HG02870 (cell line): Measurements from ENCODE around the gene GJB4.

Source experiments
- ATAC-seq: cut with Tn5 transposase; IDR thresholded peaks from one replicate; pipeline ENCODE4 v1.9.1; 2021; ENCODE audit warnings: mild to moderate bottlenecking, moderate library complexity; ENCODE audit not compliant: unreplicated experiment

GJB4 gene

DNA sequence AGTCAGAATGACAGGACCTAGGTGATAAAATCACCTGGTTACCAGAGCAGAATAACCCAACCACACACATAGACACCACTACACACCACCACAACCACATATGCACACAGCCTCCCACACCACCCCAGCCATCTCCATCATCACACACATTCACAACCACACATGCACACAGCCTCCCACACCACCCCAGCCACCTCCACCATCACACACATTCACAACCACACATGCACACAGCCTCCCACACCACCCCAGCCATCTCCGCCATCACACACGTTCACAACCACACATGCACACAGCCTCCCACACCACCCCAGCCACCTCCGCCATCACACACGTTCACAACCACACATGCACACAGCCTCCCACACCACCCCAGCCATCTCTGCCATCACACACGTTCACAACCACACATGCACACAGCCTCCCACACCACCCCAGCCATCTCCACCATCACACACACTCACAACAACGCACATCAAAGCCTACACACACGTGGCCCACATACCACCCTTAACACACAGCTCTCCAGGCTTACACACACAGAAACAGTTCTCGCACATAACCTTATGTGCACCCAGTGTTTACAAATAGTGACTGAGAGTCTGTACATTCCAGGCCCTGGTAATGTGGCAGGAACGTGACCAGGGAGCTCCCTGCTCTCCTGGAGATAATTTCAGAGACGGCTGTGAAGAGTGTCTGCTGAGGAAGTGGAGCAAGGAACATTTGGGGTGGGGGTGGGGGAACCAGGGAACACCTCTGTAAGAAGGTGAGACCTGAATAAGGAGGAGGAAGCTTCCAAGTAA, 18.2 kb downstream of the GJB4 start:
- ATAC-seq = no peak

- no peak for ATAC-seq
Measured at GRCh38 chr1:34778381-34778780, 18.8 kb downstream of the GJB4 start.

GRCh38 chr1:34779005-34779404, 19.5 kb downstream of the GJB4 start:
- ATAC-seq = no peak

DNA sequence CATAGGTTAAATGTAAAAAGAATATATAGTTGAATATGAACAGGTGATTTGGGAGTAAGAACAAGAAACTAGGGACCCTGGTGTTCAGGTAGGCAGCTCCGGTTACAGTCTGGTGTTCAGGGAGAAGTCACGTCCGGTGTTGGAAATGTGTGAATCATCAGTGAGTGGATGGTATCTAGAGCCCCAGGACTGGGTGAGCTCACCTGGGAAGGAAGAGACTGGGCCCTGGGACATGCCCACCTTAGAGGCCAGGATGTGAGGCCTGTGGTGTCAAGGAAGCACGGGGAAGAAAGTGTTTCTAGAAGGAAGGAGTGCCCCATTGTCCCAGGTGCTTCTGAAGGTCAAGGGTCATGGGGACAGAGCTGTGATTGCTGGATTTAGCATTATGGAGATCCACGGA, 20.0 kb downstream of the GJB4 start:
- ATAC-seq = no peak

DNA sequence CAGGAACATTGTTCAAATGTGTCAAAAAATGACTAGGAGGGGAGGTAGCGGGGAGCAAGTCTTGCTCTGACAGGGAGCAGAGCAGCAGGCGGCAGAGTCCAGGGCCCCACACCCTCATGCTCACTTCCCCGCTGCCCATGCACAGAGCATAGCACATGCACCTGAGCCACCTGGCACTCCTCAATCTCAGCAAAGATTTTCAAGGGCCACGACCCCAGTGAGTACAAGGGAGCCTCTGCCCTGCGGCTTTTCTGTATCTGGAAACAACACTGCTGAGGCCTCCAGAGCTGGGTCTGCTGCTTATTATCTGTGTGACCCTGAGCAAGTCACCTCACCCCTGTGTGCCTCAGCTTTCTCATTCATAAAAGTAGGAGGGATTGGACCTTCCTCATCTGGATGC, 20.4 kb downstream of the GJB4 start:
- no peak for ATAC-seq

DNA sequence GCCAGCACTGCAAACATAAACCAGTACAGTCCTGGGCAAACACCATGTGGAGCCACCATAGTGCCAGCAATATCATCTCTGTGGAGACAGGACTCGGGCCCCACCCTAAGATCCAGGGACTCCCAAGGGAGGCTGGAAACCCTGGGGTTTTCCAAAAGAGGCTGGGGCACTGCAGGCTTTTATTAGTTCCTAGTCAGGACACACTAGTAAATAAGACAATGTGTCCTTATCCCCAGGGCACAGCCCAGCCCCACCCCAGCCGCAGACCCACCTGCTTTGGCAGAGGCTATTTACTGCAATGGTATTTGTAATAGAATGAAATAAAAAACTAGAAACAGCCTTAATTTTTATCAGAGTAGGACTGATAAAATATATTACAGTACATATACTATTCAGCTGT, 21.0 kb downstream of the GJB4 start:
- ATAC-seq = no peak

- ATAC-seq = no peak
Measured at GRCh38 chr1:34781071-34781843, 21.7 kb downstream of the GJB4 start, which contains the start of gene GJB3. Gene GJB3 (plus strand): TSS chr1:34781214. CDS start chr1:34784763, 3,549 bp downstream.

GRCh38 chr1:34781844-34782391, 22.4 kb downstream of the GJB4 start:
- ATAC-seq = no peak

GRCh38 chr1:34784751-34785221, 25.2 kb downstream of the GJB4 start:
- no peak for ATAC-seq

GRCh38 chr1:34785231-34785874, 25.8 kb downstream of the GJB4 start:
- ATAC-seq = no peak

DNA sequence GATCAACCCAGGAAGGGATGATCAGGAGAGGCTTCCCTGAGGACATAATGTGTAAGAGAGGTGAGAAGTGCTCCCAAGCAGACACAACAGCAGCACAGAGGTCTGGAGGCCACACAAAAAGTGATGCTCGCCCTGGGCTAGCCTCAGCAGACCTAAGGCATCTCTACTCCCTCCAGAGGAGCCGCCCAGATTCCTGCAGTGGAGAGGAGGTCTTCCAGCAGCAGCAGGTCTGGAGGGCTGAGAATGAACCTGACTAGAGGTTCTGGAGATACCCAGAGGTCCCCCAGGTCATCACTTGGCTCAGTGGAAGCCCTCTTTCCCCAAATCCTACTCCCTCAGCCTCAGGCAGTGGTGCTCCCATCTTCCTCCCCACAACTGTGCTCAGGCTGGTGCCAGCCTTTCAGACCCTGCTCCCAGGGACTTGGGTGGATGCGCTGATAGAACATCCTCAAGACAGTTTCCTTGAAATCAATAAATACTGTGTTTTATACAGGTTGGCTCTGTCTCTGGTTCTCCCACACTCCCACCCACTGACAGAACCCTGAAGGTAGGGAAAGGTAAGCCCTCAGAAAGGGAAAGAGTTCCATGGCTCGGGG, 26.4 kb downstream of the GJB4 start:
- ATAC-seq = no peak

DNA sequence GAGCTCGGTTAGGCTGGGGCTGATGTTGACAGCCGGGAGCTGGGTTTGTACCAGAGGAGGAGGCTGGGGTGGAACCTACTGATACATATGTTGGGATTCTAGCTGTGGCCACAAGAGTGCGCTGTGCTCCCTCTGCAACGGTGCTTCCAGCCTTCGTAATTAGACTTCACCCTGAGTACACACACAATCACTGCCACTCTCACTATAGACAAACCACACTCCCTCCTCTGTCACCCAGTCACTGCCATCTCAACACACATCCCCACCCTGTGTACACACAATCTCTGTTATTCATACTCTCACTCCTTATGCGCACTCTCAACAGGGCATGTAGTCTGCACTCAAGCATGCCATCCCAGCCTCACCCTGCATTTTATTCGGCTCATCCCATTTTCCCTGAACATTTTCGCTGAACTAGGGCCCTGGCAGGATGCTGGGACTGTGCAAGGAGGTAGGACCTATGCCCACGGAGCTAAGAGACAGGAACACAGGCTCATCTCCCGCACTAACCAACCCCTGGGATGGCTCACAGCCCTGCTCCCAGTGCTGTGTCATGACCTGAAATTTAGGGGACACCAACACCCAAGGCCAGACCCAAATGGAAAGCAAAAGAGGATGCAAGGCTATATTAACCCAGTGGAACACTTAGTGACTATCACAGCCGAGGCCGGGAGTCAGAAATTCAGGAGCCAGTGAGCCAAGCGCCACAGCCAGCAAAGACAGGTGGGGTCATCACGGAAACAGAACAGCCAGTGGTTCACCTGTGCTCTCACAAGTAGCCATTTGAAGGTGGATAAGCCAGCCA, 27.2 kb downstream of the GJB4 start:
- no peak for ATAC-seq

DNA sequence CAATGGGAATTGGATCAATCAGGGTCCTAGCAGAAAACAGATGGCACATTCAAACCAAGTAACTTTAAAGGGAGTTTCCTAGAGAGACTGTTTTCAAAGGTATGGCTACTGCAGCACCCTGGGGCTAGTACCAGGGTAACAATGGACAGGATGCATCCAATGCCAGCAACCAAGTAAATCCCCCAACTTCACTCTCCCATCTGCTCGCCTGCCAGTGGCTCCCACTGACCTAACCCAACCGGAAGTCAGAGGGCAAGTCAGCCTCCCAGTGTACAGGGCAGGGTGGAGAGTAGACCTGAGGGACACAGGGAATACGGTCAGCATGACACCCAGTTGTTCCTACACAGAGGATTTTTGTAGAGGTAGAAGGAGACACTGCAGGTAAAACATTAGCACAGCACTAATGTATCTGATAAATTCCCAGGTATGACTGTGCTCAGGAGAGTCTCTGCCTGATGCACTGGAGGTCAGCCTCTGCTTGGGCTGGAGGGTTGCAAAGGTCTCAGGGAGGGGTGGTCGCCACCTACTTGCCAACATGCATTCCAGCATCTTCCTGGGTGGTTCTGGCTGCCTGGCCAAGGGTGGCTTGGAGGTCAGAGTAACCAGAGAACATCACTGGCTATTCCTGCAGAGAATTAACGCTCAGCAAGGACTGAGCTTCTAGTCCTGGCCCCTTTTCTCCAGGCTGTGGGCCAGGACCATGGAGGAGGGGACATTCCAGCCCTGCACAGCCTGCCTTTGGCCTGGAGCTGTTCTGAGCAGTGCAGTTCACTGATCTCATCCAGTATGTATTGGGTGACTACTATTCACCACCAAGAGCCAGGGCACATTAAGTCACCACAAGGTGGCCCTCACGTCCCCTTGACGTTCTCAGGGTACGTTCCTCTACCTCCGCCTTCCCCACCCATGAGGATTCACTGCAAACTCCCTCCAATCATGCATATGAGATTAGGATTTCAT, 28.2 kb downstream of the GJB4 start:
- ATAC-seq = no peak

GRCh38 chr1:34790985-34791384, 31.4 kb downstream of the GJB4 start:
- ATAC-seq = no peak

- no peak for ATAC-seq
Measured at GRCh38 chr1:34792424-34792823, 32.9 kb downstream of the GJB4 start.

GRCh38 chr1:34792868-34793727, 33.6 kb downstream of the GJB4 start, which contains the start of gene GJA4:
Gene GJA4 (plus strand): TSS chr1:34792999. CDS start chr1:34794214, 1,215 bp downstream.
- ATAC-seq = no peak

DNA sequence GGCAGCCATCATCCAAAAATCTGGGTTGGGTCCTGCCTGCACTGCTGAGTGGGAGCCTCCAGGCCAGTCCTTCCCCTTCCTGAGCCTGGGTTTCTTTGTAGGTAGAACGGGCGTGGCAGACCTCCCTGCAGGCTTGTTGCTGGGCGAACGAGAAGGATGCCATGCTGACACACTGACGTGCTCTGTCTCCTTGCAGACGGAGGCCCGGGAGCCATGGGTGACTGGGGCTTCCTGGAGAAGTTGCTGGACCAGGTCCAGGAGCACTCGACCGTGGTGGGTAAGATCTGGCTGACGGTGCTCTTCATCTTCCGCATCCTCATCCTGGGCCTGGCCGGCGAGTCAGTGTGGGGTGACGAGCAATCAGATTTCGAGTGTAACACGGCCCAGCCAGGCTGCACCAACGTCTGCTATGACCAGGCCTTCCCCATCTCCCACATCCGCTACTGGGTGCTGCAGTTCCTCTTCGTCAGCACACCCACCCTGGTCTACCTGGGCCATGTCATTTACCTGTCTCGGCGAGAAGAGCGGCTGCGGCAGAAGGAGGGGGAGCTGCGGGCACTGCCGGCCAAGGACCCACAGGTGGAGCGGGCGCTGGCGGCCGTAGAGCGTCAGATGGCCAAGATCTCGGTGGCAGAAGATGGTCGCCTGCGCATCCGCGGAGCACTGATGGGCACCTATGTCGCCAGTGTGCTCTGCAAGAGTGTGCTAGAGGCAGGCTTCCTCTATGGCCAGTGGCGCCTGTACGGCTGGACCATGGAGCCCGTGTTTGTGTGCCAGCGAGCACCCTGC, 34.7 kb downstream of the GJB4 start:
- no peak for ATAC-seq
